ES-I3 (cell line): ENCODE data around the gene ARNT2.

ENCODE experiments used
- H3K36me3 ChIP-seq: 2 replicates; pipeline ENCODE4 v1.6.1; 2013; ENCODE audit warnings: mild to moderate bottlenecking, low read length, control low read depth, moderate library complexity; ENCODE audit not compliant: insufficient read depth
- H3K4me1 ChIP-seq: 2 replicates; pipeline ENCODE4 v1.6.1; 2013; ENCODE audit warnings: mild to moderate bottlenecking, control low read depth, low read length; ENCODE audit not compliant: insufficient read depth
- H3K9ac ChIP-seq: 2 replicates; pipeline ENCODE4 v1.6.1; 2013; ENCODE audit warnings: low read depth, mild to moderate bottlenecking, low read length, moderate library complexity
- H3K9me3 ChIP-seq: 2 replicates; pipeline ENCODE4 v1.6.1; 2013; ENCODE audit warnings: mild to moderate bottlenecking, low read length, moderate library complexity; ENCODE audit not compliant: control insufficient read depth, insufficient read depth

Gene ARNT2

GRCh38 chr15:80441714-80442113, 37.5 kb downstream of the ARNT2 start:
- no peak overlapping the region for H3K9ac ChIP-seq
- no peaks in the 10 kb centered on the region for H3K36me3 ChIP-seq
- H3K4me1 ChIP-seq, result no peaks in the 10 kb centered on the region
- no peaks in the 10 kb centered on the region for H3K9me3 ChIP-seq

- Histone ChIP-seq H3K9me3 (no peaks in the 10 kb centered on the region), H3K9ac (no peak overlapping the region), H3K36me3 (no peaks in the 10 kb centered on the region), H3K4me1 (no peaks in the 10 kb centered on the region)
Observed at GRCh38 chr15:80442728-80443403, 38.7 kb downstream of the ARNT2 start.

GRCh38 chr15:80444680-80445251, 40.6 kb downstream of the ARNT2 start:
- no peaks in the 10 kb centered on the region for H3K4me1 ChIP-seq
- H3K9me3 ChIP-seq, result no peaks in the 10 kb centered on the region
- H3K9ac ChIP-seq, result no peak overlapping the region
- H3K36me3 ChIP-seq, result no peaks in the 10 kb centered on the region

- H3K9me3 ChIP-seq, result no peaks in the 10 kb centered on the region
- H3K36me3 ChIP-seq, result no peaks in the 10 kb centered on the region
- H3K4me1 ChIP-seq, result no peaks in the 10 kb centered on the region
- H3K9ac ChIP-seq, result no peak overlapping the region
Observed at GRCh38 chr15:80445300-80446041, 41.3 kb downstream of the ARNT2 start.

GRCh38 chr15:80447077-80447476, 42.9 kb downstream of the ARNT2 start:
- Histone ChIP-seq H3K9me3 (no peaks in the 10 kb centered on the region), H3K4me1 (no peaks in the 10 kb centered on the region), H3K36me3 (no peaks in the 10 kb centered on the region), H3K9ac (no peak overlapping the region)

- no peak overlapping the region for H3K9ac ChIP-seq
- no peaks in the 10 kb centered on the region for H3K36me3 ChIP-seq
- no peaks in the 10 kb centered on the region for H3K9me3 ChIP-seq
- H3K4me1 ChIP-seq, result no peaks in the 10 kb centered on the region
Observed at GRCh38 chr15:80449825-80450224, 45.6 kb downstream of the ARNT2 start.

- Histone ChIP-seq H3K9ac (no peak overlapping the region), H3K36me3 (no peaks in the 10 kb centered on the region), H3K4me1 (no peaks in the 10 kb centered on the region), H3K9me3 (no peaks in the 10 kb centered on the region)
Observed at GRCh38 chr15:80450811-80451321, 46.7 kb downstream of the ARNT2 start.

GRCh38 chr15:80452166-80452565, 48.0 kb downstream of the ARNT2 start:
- no peaks in the 10 kb centered on the region for H3K9me3 ChIP-seq

GRCh38 chr15:80455051-80455648, 51.0 kb downstream of the ARNT2 start:
- Histone ChIP-seq H3K36me3 (no peaks in the 10 kb centered on the region), H3K9ac (no peak overlapping the region), H3K9me3 (no peaks in the 10 kb centered on the region), H3K4me1 (peaks cover 7% of the 10 kb centered on the region; the same call in 1 of the 2 replicates)

More at GRCh38 chr15:80452166-80452565, 48.0 kb downstream of the ARNT2 start:
- H3K9ac ChIP-seq, result no peak overlapping the region
- no peaks in the 10 kb centered on the region for H3K36me3 ChIP-seq
- peaks cover 6% of the 10 kb centered on the region; the same call in 1 of the 2 replicates for H3K4me1 ChIP-seq

GRCh38 chr15:80455668-80456442, 51.7 kb downstream of the ARNT2 start:
- no peaks in the 10 kb centered on the region for H3K36me3 ChIP-seq
- H3K9ac ChIP-seq, result no peak overlapping the region
- H3K4me1 ChIP-seq, result peaks cover 7% of the 10 kb centered on the region; the same call in 1 of the 2 replicates
- H3K9me3 ChIP-seq, result no peaks in the 10 kb centered on the region

GRCh38 chr15:80456517-80457492, 52.6 kb downstream of the ARNT2 start:
- Histone ChIP-seq H3K4me1 (peaks cover 7% of the 10 kb centered on the region; the same call in 1 of the 2 replicates), H3K9ac (no peak overlapping the region), H3K36me3 (no peaks in the 10 kb centered on the region), H3K9me3 (no peaks in the 10 kb centered on the region)

GRCh38 chr15:80457896-80458295, 53.7 kb downstream of the ARNT2 start:
- H3K9me3 ChIP-seq, result no peaks in the 10 kb centered on the region
- no peaks in the 10 kb centered on the region for H3K36me3 ChIP-seq
- peaks cover 7% of the 10 kb centered on the region; the same call in 1 of the 2 replicates for H3K4me1 ChIP-seq
- H3K9ac ChIP-seq, result no peak overlapping the region

- H3K9ac ChIP-seq, result no peak overlapping the region
- H3K4me1 ChIP-seq, result peaks cover 7% of the 10 kb centered on the region; the same call in 1 of the 2 replicates
- H3K36me3 ChIP-seq, result no peaks in the 10 kb centered on the region
- H3K9me3 ChIP-seq, result no peaks in the 10 kb centered on the region
Observed at GRCh38 chr15:80458580-80458979, 54.4 kb downstream of the ARNT2 start.
